ENCODE data around the gene DENND1C. TPM values are rescaled to one million over a fixed set of nuclear protein-coding genes. Genes with fewer than 3 reads are reported as not detected.

DENND1C gene
- total and polyA plus RNA-seq, 2 of the 8 experiments (the other 6 are each of a cell fraction or from before 2014, with no cell fraction given), result 3.6 to 4.0 TPM

DNA sequence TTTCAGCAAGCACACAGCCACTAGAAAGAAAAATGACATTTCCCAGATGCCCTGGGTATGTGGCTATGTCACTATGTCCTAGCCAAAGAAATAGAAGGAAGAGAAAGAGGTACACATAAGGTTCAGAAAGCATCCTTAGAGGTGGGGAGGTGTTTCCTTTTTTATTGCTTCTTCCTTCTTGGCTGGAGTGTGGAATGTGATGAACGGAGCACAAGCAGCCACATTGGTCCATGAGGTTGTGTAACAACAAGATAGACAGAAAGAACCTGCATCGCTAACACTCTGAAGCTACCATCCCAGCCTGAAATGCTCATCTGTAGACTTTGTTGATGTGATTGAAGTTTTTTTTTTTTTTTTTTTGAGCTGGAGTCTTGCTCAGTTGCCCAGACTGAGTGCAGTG is 28.7 kb downstream of the DENND1C start (continued):
- TF ChIP-seq CHD7 (IDR thresholded peaks at IDR 0.05; ENCODE audit: insufficient replicate concordance, low read length), result no peak
- TF ChIP-seq TEAD4 (IDR thresholded peaks at IDR 0.05; ENCODE audit: low read depth, low read length), result no peak
- TF ChIP-seq ATF3 (IDR thresholded peaks at IDR 0.05; ENCODE audit: insufficient read depth, low read depth, low read length), result no peak
- no peak for TF ChIP-seq PHF8 (conservative IDR thresholded peaks at IDR 0.05; ENCODE audit: low read depth, low read length)
- no peak for TF ChIP-seq SIN3A (conservative IDR thresholded peaks at IDR 0.05 in 1 of 2, IDR thresholded peaks at IDR 0.05 in 1 of 2; ENCODE audit: low read depth in 1 of 2, low read length in 2 of 2)
